IMR-90 (cell line): Measurements from ENCODE around the gene CYP2A7. TPM values are rescaled to one million over a fixed set of nuclear protein-coding genes. Genes with fewer than 3 reads are reported as not detected.
A peak's percentile ranks its signal among the peaks of the same experiment; 100 is the strongest.

Source experiments
- ATAC-seq: fragments of 200-7000 bp; cut with Tn5 transposase; 2 replicates; pipeline ENCODE4 v1.9.1; 2020; ENCODE audit warnings: low read depth, mild to moderate bottlenecking, moderate library complexity
- BruUV-seq: library from RNA; stranded (reverse); fragments of 400-500 nt; replicated peaks from 2 replicates; lab custom pipeline; 2021; lab: Mats Ljungman, UMichigan
- CTCF ChIA-PET: fragments of 300-600 bp; formaldehyde crosslinking; extraction: SDS; loops from one replicate; lab custom pipeline; 2021; ENCODE audit warnings: antibody characterized with exemption; lab: Yijun Ruan, JAX
- POLR2A ChIA-PET: fragments of 300-600 bp; sonication (Branson Sonifier 250); formaldehyde crosslinking; loops from one replicate; lab custom pipeline; 2022; ENCODE audit warnings: antibody characterized with exemption; ENCODE audit not compliant: unreplicated experiment; lab: Charles Lee
- DNase-seq: peaks from one replicate; pipeline ENCODE4 v3.0.0; 2013
- H2AFZ ChIP-seq: replicated peaks from 2 replicates; pipeline ENCODE3; 2013; ENCODE audit warnings: low read length, mild to moderate bottlenecking; ENCODE audit not compliant: poor library complexity
- H2AK5ac ChIP-seq: 2 replicates; pipeline ENCODE4 v1.6.1; 2013; ENCODE audit warnings: low read depth, low read length, inconsistent platforms
- H2AK9ac ChIP-seq: replicated peaks from 2 replicates; pipeline ENCODE3; 2013; ENCODE audit warnings: mild to moderate bottlenecking, low read depth, low read length, moderate library complexity; ENCODE audit not compliant: poor library complexity
- H2BK120ac ChIP-seq: 2 replicates; pipeline ENCODE4 v1.6.1; 2013; ENCODE audit warnings: low read depth, low read length, inconsistent platforms
- H2BK15ac ChIP-seq: 3 replicates; pipeline ENCODE4 v1.6.1; 2013; ENCODE audit warnings: low read depth, low read length, inconsistent platforms
- H2BK20ac ChIP-seq: 2 replicates; pipeline ENCODE4 v1.6.1; 2013; ENCODE audit warnings: low read depth, mild to moderate bottlenecking, inconsistent platforms, low read length, moderate library complexity
- H2BK5ac ChIP-seq: 2 replicates; pipeline ENCODE4 v1.6.1; 2013; ENCODE audit warnings: mild to moderate bottlenecking, low read depth, low read length, inconsistent platforms; ENCODE audit not compliant: poor library complexity, severe bottlenecking
- H3K14ac ChIP-seq: replicated peaks from 2 replicates; pipeline ENCODE4 v1.6.1; 2013; ENCODE audit warnings: low read depth, low read length, inconsistent platforms
- H3K18ac ChIP-seq: 2 replicates; pipeline ENCODE4 v1.6.1; 2013; ENCODE audit warnings: low read depth, low read length, control low read depth
- H3K23ac ChIP-seq: 2 replicates; pipeline ENCODE4 v1.6.1; 2013; ENCODE audit warnings: low read depth, low read length, inconsistent platforms
- H3K27ac ChIP-seq: 2 replicates; pipeline ENCODE4 v1.5.1; 2013; ENCODE audit warnings: mild to moderate bottlenecking, control low read depth, low read length; ENCODE audit not compliant: insufficient read depth
- H3K27me3 ChIP-seq: 2 replicates; pipeline ENCODE4 v1.6.1; 2013; ENCODE audit warnings: low read length; ENCODE audit not compliant: control insufficient read depth, insufficient read depth
- H3K36me3 ChIP-seq: 2 replicates; pipeline ENCODE4 v1.6.1; 2013; ENCODE audit warnings: low read length, mixed read lengths; ENCODE audit not compliant: control insufficient read depth, insufficient read depth
- H3K4ac ChIP-seq: 2 replicates; pipeline ENCODE4 v1.6.1; 2013; ENCODE audit warnings: low read depth, low read length, inconsistent platforms
- H3K4me1 ChIP-seq: 2 replicates; pipeline ENCODE4 v1.6.1; 2013; ENCODE audit warnings: low read length, mixed read lengths; ENCODE audit not compliant: control insufficient read depth, insufficient read depth
- H3K4me2 ChIP-seq: 2 replicates; pipeline ENCODE4 v1.6.1; 2013; ENCODE audit warnings: low read depth, mild to moderate bottlenecking, control low read depth, low read length, moderate library complexity
- H3K4me3 ChIP-seq: 2 replicates; pipeline ENCODE4 v1.5.1; 2013; ENCODE audit warnings: low read depth, mild to moderate bottlenecking, control low read depth, low read length, moderate library complexity; ENCODE audit not compliant: insufficient read depth
- H3K56ac ChIP-seq: 2 replicates; pipeline ENCODE4 v1.6.1; 2013; ENCODE audit warnings: low read length, inconsistent platforms; ENCODE audit not compliant: insufficient read depth; ENCODE audit errors: extremely low read depth
- H3K79me1 ChIP-seq, 2 experiments: 2 replicates each; pipeline ENCODE4 v1.6.1; 2013; ENCODE audit warnings: low read length in 2 of 2, inconsistent platforms in 1 of 2, low read depth in 1 of 2
- H3K9ac ChIP-seq: 2 replicates; pipeline ENCODE4 v1.6.1; 2013; ENCODE audit warnings: low read depth, low read length, control low read depth
- H3K9me1 ChIP-seq: 2 replicates; pipeline ENCODE4 v1.6.1; 2013; ENCODE audit warnings: low read length, inconsistent platforms; ENCODE audit not compliant: insufficient read depth
- H3K9me3 ChIP-seq: 2 replicates; pipeline ENCODE4 v1.6.1; 2013; ENCODE audit warnings: low read length; ENCODE audit not compliant: control insufficient read depth, insufficient read depth
- H4K20me1 ChIP-seq: 2 replicates; pipeline ENCODE4 v1.6.1; 2013; ENCODE audit warnings: low read length, inconsistent platforms; ENCODE audit not compliant: insufficient read depth
- H4K5ac ChIP-seq: 2 replicates; pipeline ENCODE4 v1.6.1; 2013; ENCODE audit warnings: mild to moderate bottlenecking, low read depth, low read length, control low read depth
- H4K8ac ChIP-seq, 2 experiments: 2 replicates each; pipeline ENCODE4 v1.6.1; 2013; ENCODE audit warnings: low read depth in 2 of 2, low read length in 2 of 2, control low read depth in 1 of 2, inconsistent platforms in 1 of 2
- H4K91ac ChIP-seq: 2 replicates; pipeline ENCODE4 v1.6.1; 2013; ENCODE audit warnings: low read depth, low read length, inconsistent platforms; ENCODE audit not compliant: insufficient read depth
- BHLHE40 ChIP-seq: fragments of 150-350 bp; IDR thresholded peaks from 2 replicates; pipeline ENCODE4 v1.6.1; 2016; ENCODE audit warnings: mild to moderate bottlenecking, low read depth, low read length
- CEBPB ChIP-seq: IDR thresholded peaks from 2 replicates; pipeline ENCODE4 v1.6.1; 2012; ENCODE audit warnings: low read depth, low read length, improper control_type of control experiment
- FOS ChIP-seq: fragments of 150-350 bp; IDR thresholded peaks from 2 replicates; pipeline ENCODE4 v1.6.1; 2016; ENCODE audit warnings: low read depth, low read length
- MXI1 ChIP-seq: IDR thresholded peaks from 2 replicates; pipeline ENCODE4 v1.6.1; 2012; ENCODE audit warnings: low read depth, mild to moderate bottlenecking, low read length, moderate library complexity, borderline replicate concordance
- POLR2A ChIP-seq: IDR thresholded peaks from 2 replicates; pipeline ENCODE4 v1.6.1; 2012; ENCODE audit warnings: mild to moderate bottlenecking, low read depth, low read length
- RCOR1 ChIP-seq: IDR thresholded peaks from 2 replicates; pipeline ENCODE4 v1.6.1; 2012; ENCODE audit warnings: mild to moderate bottlenecking, low read length, improper control_type of control experiment; ENCODE audit not compliant: insufficient replicate concordance
- WGBS, 2 experiments: methylation state at CpG; one replicate each; pipeline versions ENCODE4 v1.1.5 to v1.1.7; 2013; ENCODE audit warnings: missing lambda C conversion rate in 2 of 2; ENCODE audit not compliant: insufficient read length in 1 of 2; ENCODE audit errors: extremely low coverage in 2 of 2; 5-methylcytosine and 5-hydroxymethylcytosine counted together
- dilution Hi-C: fragments of 300-500 bp; cut with HindIII; formaldehyde crosslinking; loops from one replicate; pipeline ENCODE4 v1.14.3; 2018; ENCODE audit warnings: low sequenced_read_pairs; ENCODE audit not compliant: unreplicated experiment
- in situ Hi-C: fragments of 300-500 bp; cut with MboI; formaldehyde crosslinking; loops from 3 replicates; pipeline ENCODE4 v1.14.3; 2019; ENCODE audit warnings: low sequenced_read_pairs, inconsistent platforms, mixed read lengths
- intact Hi-C: fragments of 100-400 bp; cut with micrococcal nuclease; formaldehyde crosslinking; loops from 2 replicates; pipeline ENCODE4 v1.10.0; 2022
- polyA plus RNA-seq, 3 experiments: library from polyadenylated mRNA; depleted of rRNA; stranded (reverse); fragments of >200 nt; gene quantifications; 2 replicates each; pipeline ENCODE4 v1.2.3, GENCODE V29; 2012; ENCODE audit warnings: low replicate concordance in 1 of 3
- total RNA-seq: library from RNA; depleted of rRNA; stranded (reverse); fragments of >200 nt; gene quantifications from 2 replicates; pipeline ENCODE4 v1.2.3, GENCODE V29; 2012
- TF ChIP-seq, protein P1 (sequence below): fragments of 150-350 bp; IDR thresholded peaks from 2 replicates; pipeline ENCODE4 v1.6.1; 2016; ENCODE audit warnings: low read depth, mild to moderate bottlenecking, low read length, moderate library complexity, borderline replicate concordance

The CYP2A7 gene
- total and polyA plus RNA-seq, 2 of the 4 experiments (the other 2 are of a cell fraction) = not detected

DNA sequence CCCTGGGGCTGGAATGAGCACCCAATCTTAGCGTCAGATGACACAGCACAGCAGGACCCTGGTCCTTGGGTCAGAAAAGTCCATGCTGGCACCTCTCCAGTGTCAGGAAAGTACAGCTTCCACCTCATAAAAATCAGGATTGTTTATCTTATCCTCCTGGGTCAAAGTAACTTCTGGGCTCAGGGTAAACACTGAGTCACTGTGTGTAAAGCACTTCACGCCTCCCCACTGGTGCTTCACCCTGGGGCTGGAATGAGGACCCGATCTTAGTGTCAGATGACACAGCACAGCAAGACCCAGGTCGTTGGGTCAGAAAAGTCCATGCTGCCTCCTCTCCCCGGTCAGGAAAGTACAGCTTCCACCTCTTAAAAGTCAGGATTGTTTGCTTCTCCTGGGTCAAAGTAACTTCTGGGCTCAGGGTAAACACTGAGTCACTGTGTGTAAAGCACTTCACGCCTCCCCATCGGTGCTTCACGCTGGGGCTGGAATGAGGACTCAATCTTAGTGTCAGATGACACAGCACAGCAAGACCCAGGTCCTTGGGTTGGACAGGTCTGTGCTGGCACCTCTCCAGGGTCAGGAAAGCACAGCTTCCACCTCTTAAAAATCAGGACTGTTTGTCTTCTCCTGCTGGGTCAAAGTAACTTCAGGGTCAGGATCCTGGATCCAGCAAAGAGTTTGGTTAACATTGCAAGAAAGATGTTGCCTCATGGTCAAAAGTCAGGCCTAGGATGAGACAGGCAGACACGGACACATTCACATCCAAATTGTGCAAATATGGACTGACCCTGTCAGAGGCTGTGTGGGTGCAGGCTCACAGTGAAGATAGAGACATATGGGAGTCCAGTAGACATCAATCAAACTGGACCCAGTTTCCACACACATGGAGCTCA, 39.2 kb upstream of the CYP2A7 start:
- no peak overlapping the region for H4K5ac ChIP-seq
- H2AK9ac ChIP-seq = no peak overlapping the region
- no peak overlapping the region for H2AFZ ChIP-seq
- no peak overlapping the region for H2BK120ac ChIP-seq
- no peak overlapping the region for H4K91ac ChIP-seq
- H4K20me1 ChIP-seq = no peaks in the 10 kb centered on the region
- no peaks in the 10 kb centered on the region for H3K36me3 ChIP-seq
- H2BK20ac ChIP-seq = no peak overlapping the region
- intact Hi-C loops = no loop called here
- H3K18ac ChIP-seq = no peak overlapping the region
- ChIA-PET CTCF (interaction anchor here (1.3 kb wide), 1 partner anchor 14 kb away, joined by 3 read pairs; no protein-coding TSS in a partner anchor), POLR2A (no interaction called here)
- H3K56ac ChIP-seq = no peak overlapping the region
- no peak overlapping the region for H3K9ac ChIP-seq
- H2BK15ac ChIP-seq = no peak overlapping the region
- 0% methylated on average over 4 of the region's 9 CpGs; no CpG with 5 or more reads in 1 of the 2 experiments for WGBS, 2 experiments
- no peak overlapping the region for H3K4me2 ChIP-seq
- no peak overlapping the region for H3K23ac ChIP-seq
- no peak overlapping the region for H3K27ac ChIP-seq
- H3K9me1 ChIP-seq = no peaks in the 10 kb centered on the region
- peaks cover 2% of the 10 kb centered on the region; the same call in 1 of the 2 replicates for H3K9me3 ChIP-seq
- H3K4me3 ChIP-seq = no peak overlapping the region
- TF ChIP-seq BHLHE40 (no peak), FOS (no peak), POLR2A (no peak), RCOR1 (no peak), MXI1 (no peak), CEBPB (no peak)
- TF ChIP-seq, protein P1, sequence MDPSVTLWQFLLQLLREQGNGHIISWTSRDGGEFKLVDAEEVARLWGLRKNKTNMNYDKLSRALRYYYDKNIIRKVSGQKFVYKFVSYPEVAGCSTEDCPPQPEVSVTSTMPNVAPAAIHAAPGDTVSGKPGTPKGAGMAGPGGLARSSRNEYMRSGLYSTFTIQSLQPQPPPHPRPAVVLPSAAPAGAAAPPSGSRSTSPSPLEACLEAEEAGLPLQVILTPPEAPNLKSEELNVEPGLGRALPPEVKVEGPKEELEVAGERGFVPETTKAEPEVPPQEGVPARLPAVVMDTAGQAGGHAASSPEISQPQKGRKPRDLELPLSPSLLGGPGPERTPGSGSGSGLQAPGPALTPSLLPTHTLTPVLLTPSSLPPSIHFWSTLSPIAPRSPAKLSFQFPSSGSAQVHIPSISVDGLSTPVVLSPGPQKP = no peak
- BruUV-seq = no TSS peak
- dilution Hi-C loops = no loop called here
- in situ Hi-C loops = no loop called here
- H3K27me3 ChIP-seq = no peaks in the 10 kb centered on the region
- no peak overlapping the region for H2AK5ac ChIP-seq
- H4K8ac ChIP-seq = no peak overlapping the region
- H3K4me1 ChIP-seq = no peaks in the 10 kb centered on the region
- H3K14ac ChIP-seq = no peak overlapping the region
- peak; percentile 37 for ATAC-seq
- H3K79me1 ChIP-seq = no peaks in the 10 kb centered on the region
- no peak for DNase-seq
- H3K4ac ChIP-seq = no peak overlapping the region
- H2BK5ac ChIP-seq = no peak overlapping the region
